TTC549 (cell line): ENCODE results near the gene PRM1.

ENCODE experiments used
- FAIRE-seq: peaks from 2 replicates; lab custom pipeline; 2012; peaks lifted over from hg19 to GRCh38; lab: Jason Lieb, UNC

PRM1 gene

DNA sequence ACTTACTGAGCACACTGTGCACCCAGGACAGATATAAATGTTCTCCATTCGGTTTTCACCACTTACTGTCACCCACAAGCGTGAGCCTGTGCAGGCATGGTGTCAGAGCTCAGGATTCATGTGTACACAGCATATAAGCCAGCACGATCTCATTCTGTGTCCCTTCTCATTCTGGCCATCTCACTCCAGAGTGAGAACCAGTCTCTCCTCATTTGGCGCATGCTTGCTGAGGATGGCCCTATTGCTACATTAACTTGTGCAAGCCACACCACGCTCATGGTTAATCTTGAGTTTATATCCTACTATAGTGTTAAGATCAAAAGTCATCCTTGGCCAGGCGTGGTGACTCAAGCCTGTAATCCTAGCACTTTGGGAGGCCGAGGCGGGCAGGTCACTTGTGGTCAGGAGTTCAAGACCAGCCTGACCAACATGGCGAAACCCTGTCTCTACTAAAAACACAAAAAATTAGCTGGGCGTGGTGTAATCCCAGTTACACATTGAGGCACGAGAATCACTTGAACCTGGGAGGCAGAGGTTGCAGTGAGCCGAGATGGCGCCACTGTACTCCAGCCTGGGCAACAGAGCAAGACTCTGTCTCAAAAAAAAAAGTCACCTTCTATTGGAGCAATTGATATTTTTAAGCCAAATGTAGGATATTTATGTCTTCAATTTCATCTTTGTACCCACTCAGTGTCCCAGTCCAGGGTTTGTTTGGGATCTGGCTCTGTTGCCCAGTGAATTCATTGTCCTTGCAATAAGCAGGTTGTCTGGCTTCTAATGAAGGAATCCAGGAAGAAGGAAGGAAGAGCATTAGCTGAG is 46.0 kb downstream of the PRM1 start:
- FAIRE-seq = no peak

DNA sequence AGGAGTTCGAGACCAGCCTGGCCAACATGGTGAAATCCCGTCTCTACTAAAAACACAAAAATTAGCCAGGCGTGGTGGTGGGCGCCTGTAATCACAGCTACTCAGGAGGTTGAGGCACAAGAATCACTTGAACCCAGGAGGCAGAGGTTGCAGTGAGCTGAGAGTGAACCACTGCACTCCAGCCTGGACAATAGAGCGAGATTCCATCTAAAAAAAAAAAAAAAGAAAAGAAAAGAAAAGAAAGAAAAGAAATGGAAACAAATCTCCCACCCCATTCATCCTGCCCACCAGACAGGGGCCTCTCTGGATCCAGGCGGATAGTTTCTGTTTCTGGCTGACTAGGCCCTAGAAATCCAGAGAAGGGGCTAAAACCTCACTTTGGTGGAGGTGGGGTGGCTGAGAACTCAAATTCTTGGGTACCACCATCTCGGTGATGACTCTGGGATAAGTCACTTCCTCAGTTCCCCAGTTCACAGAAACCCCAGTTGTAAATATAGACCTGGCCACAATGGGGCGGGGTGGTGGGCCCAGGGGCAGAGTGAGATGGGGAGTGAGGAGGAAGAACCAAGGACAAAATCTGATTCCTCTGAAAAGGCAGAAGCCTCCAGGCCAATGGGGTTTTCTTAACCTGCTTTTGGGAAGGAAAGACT is 47.3 kb downstream of the PRM1 start:
- FAIRE-seq = no peak

GRCh38 chr16:11232852-11233726 is 48.0 kb downstream of the PRM1 start:
- no peak for FAIRE-seq

DNA sequence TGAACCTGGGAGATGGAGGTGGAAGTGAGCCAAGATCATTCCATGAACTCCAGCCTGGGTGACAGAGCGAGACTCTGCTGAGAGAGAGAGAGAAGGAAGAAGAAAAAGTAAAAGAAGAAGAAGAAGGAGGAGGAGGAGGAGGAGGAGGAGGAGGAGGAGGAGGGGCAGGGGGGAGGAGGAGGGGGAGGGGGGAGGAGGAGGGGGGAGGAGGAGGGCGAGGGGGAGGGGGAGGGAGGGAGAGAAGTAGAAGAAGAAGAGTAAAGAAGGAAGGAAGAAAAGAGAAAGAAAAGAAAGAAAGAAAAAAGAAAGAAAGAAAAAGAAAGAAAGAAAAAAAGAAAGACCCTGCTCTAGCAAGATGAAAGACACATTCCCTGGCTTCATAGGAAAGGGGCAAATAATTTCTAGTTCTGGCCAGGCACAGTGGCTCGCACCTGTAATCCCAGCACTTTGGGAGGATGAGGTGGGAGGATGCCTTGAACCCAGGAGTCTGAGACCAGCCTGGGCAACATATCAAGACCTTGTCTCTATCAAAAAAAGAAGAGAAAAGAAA is 48.8 kb downstream of the PRM1 start:
- no peak for FAIRE-seq

- no peak for FAIRE-seq
Observed at GRCh38 chr16:11231367-11231970, 49.7 kb downstream of the PRM1 start.
